ENCODE measurements around the gene RACGAP1. TPM values are rescaled to one million over a fixed set of nuclear protein-coding genes. Genes with fewer than 3 reads are reported as not detected.

Gene RACGAP1
- total and polyA plus RNA-seq, 8 donors = 20.7 to 79.4 (median 43.4) TPM

- Histone ChIP-seq H3K27me3 (no peaks in the 10 kb centered on the region), H3K4me1 (peaks cover 5 to 28% of the 10 kb centered on the region in 2 donors), H3K9me3 (no peaks in the 10 kb centered on the region), H3K36me3 (no peaks in the 10 kb centered on the region), H3K27ac (no peak overlapping the region), H3K4me3 (no peak overlapping the region)
- DNase-seq = no peak
- TF ChIP-seq CTCF (IDR thresholded peaks at IDR 0.05) = no peak
- intact Hi-C loops (cut with DNase I) = no loop called here
- ATAC-seq = peak; percentile 26
These were observed 44.6 kb downstream of the RACGAP1 start for GRCh38 chr12:49980501-49981349.

- no peak for ATAC-seq
- Histone ChIP-seq H3K36me3 (no peaks in the 10 kb centered on the region), H3K27ac (no peak overlapping the region), H3K9me3 (no peaks in the 10 kb centered on the region), H3K4me3 (no peak overlapping the region), H3K27me3 (no peaks in the 10 kb centered on the region), H3K4me1 (peaks cover 5 to 28% of the 10 kb centered on the region in 2 donors)
- intact Hi-C loops (cut with DNase I) = no loop called here
- DNase-seq = no peak
- TF ChIP-seq CTCF (IDR thresholded peaks at IDR 0.05) = no peak
These were observed 45.5 kb downstream of the RACGAP1 start for GRCh38 chr12:49979791-49980190.

- Histone ChIP-seq H3K4me1 (peaks cover 7 to 25% of the 10 kb centered on the region in 2 donors), H3K36me3 (no peaks in the 10 kb centered on the region), H3K9me3 (no peaks in the 10 kb centered on the region), H3K4me3 (no peak overlapping the region), H3K27ac (no peak overlapping the region), H3K27me3 (no peaks in the 10 kb centered on the region)
- DNase-seq = no peak
- no peak for ATAC-seq
- intact Hi-C loops (cut with DNase I) = no loop called here
- no peak for TF ChIP-seq CTCF (IDR thresholded peaks at IDR 0.05)
These were observed 46.2 kb downstream of the RACGAP1 start for GRCh38 chr12:49979016-49979586.

- Histone ChIP-seq H3K36me3 (no peaks in the 10 kb centered on the region), H3K9me3 (no peaks in the 10 kb centered on the region), H3K4me3 (no peak overlapping the region), H3K27me3 (peaks cover 0 to 5% of the 10 kb centered on the region in 2 donors), H3K4me1 (peaks cover 5 to 19% of the 10 kb centered on the region in 2 donors), H3K27ac (no peak overlapping the region)
- ATAC-seq (no peak), DNase-seq (no peak)
- no peak for TF ChIP-seq CTCF (IDR thresholded peaks at IDR 0.05)
- intact Hi-C loops (cut with DNase I) = no loop called here
These were observed 47.2 kb downstream of the RACGAP1 start for GRCh38 chr12:49978125-49978524.

GRCh38 chr12:49976557-49976956 lies 48.7 kb downstream of the RACGAP1 start:
- H3K27me3 ChIP-seq = peaks cover 0 to 5% of the 10 kb centered on the region in 2 donors
- DNase-seq (no peak), ATAC-seq (no peak)
- H3K27ac ChIP-seq = no peak overlapping the region
- intact Hi-C loops (cut with DNase I) = no loop called here
- H3K9me3 ChIP-seq = no peaks in the 10 kb centered on the region
- no peaks in the 10 kb centered on the region for H3K36me3 ChIP-seq
- peaks cover 5 to 6% of the 10 kb centered on the region in 2 donors for H3K4me1 ChIP-seq
- no peak for TF ChIP-seq CTCF (IDR thresholded peaks at IDR 0.05)
- H3K4me3 ChIP-seq = no peak overlapping the region

Data from left lung (tissue), 10 donors.